RWPE2 (cell line): Measurements from ENCODE around the gene TAPT1.

Experiments used
- ATAC-seq: fragments of 200-7000 bp; cut with Tn5 transposase; 3 replicates; pipeline ENCODE4 v1.9.1; 2021; ENCODE audit warnings: low read depth
- DNase-seq: peaks from one replicate; pipeline ENCODE4 v3.0.0-alpha.2; 2020; ENCODE audit warnings: low spot score
- H3K27ac ChIP-seq: fragments of 450-650 bp; 2 replicates; pipeline ENCODE4 v1.5.1; 2017; ENCODE audit warnings: mild to moderate bottlenecking; ENCODE audit not compliant: poor library complexity, severe bottlenecking
- H3K27me3 ChIP-seq: fragments of 250-450 bp; sonication (Bioruptor Pico); 2 replicates; pipeline ENCODE4 v1.5.1; 2021; ENCODE audit warnings: mild to moderate bottlenecking, moderate library complexity; ENCODE audit not compliant: insufficient read depth, poor library complexity, severe bottlenecking
- H3K36me3 ChIP-seq: fragments of 250-450 bp; sonication (Bioruptor Pico); 2 replicates; pipeline ENCODE4 v1.5.1; 2020; ENCODE audit warnings: low read depth, mild to moderate bottlenecking, moderate library complexity
- H3K4me1 ChIP-seq: fragments of 250-450 bp; sonication (Bioruptor Pico); 2 replicates; pipeline ENCODE4 v1.5.1; 2021; ENCODE audit warnings: mild to moderate bottlenecking, moderate library complexity; ENCODE audit not compliant: insufficient read depth, poor library complexity, severe bottlenecking
- H3K4me3 ChIP-seq: fragments of 250-450 bp; sonication (Bioruptor Pico); 2 replicates; pipeline ENCODE4 v1.5.1; 2021; ENCODE audit warnings: mild to moderate bottlenecking, moderate library complexity; ENCODE audit not compliant: severe bottlenecking
- H3K9me3 ChIP-seq: fragments of 250-450 bp; sonication (Bioruptor Pico); 2 replicates; pipeline ENCODE4 v1.5.1; 2021; ENCODE audit warnings: mild to moderate bottlenecking, moderate library complexity; ENCODE audit not compliant: severe bottlenecking
- TF ChIP-seq, protein P1 (sequence below): fragments of 450-650 bp; IDR thresholded peaks from one replicate; pipeline ENCODE4 v1.5.1; 2017; ENCODE audit warnings: mild to moderate bottlenecking, moderate library complexity; ENCODE audit not compliant: poor library complexity, severe bottlenecking

Gene TAPT1

DNA sequence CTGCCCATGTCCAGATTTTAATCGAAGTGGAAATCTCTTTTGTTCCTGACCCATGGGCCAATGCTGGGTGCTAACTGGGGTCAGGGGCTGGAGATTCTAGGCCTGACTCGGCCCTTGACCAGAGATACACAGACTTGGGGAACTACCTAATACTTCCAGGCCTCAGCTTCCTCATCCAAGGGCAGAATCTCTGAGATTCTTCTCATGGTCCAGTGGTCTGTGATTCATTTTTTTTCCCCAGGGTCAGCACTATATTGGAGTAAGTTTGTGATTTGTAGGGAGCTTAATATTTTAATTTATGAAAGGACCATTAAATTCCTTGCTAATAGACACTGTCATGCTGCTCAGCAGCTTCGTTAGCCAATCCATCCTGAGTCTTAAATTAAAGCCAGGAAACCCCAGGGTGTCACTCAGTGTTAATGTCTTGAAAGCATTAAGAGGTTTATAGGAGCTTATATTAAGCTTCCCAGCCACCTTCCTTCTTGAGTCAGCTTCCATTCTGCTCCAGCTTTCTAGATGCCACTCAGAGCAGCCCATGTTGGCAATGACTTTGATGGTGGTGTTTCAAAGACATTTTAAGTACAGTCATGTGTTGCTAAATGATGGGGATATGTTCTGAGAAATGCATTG, 115.5 kb downstream of the TAPT1 start:
- H3K36me3 ChIP-seq = no peaks in the 10 kb centered on the region
- no peaks in the 10 kb centered on the region for H3K27me3 ChIP-seq
- TF ChIP-seq, protein P1, sequence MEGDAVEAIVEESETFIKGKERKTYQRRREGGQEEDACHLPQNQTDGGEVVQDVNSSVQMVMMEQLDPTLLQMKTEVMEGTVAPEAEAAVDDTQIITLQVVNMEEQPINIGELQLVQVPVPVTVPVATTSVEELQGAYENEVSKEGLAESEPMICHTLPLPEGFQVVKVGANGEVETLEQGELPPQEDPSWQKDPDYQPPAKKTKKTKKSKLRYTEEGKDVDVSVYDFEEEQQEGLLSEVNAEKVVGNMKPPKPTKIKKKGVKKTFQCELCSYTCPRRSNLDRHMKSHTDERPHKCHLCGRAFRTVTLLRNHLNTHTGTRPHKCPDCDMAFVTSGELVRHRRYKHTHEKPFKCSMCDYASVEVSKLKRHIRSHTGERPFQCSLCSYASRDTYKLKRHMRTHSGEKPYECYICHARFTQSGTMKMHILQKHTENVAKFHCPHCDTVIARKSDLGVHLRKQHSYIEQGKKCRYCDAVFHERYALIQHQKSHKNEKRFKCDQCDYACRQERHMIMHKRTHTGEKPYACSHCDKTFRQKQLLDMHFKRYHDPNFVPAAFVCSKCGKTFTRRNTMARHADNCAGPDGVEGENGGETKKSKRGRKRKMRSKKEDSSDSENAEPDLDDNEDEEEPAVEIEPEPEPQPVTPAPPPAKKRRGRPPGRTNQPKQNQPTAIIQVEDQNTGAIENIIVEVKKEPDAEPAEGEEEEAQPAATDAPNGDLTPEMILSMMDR = no peak
- DNase-seq = no peak
- no peaks in the 10 kb centered on the region for H3K4me1 ChIP-seq
- H3K9me3 ChIP-seq = no peaks in the 10 kb centered on the region
- H3K27ac ChIP-seq = no peak overlapping the region
- no peak overlapping the region for H3K4me3 ChIP-seq
- no peak for ATAC-seq
